ENCODE data around the gene CHD2.

CHD2 gene

GRCh38 chr15:93072411-93073394, 172.6 kb downstream of the CHD2 start:
- DNase-seq, result no peak

GRCh38 chr15:93073465-93073952, 173.4 kb downstream of the CHD2 start:
- no peak for DNase-seq

- DNase-seq, result no peak
Measured at GRCh38 chr15:93074599-93074998, 174.5 kb downstream of the CHD2 start.

GRCh38 chr15:93076217-93076616, 176.1 kb downstream of the CHD2 start:
- DNase-seq, result no peak

GRCh38 chr15:93076875-93077274, 176.8 kb downstream of the CHD2 start:
- no peak for DNase-seq

Measured in CD4-positive, alpha-beta T cell treated with Interleukin-12 subunit alpha and Interleukin-12 subunit beta, for 1 hour (primary cell).